ENCODE results near the gene CSE1L. TPM values are rescaled to one million over a fixed set of nuclear protein-coding genes. Genes with fewer than 3 reads are reported as not detected.
"Not testable (repeated sequence)": the region's sequence is repeated elsewhere in the genome, so short reads cannot be mapped to it uniquely, and the experiment has no call there.

Gene CSE1L
- total RNA-seq, 2 experiments from 2014 or later, result 68.3 to 69.8 TPM

- DNase-seq, result no peak
- H3K4me3 Mint-ChIP-seq, result no peak overlapping the region
- H3K27me3 Mint-ChIP-seq, result no peaks in the 10 kb centered on the region
- POLR2A ChIA-PET, result no interaction called here
- peaks cover 65% of the 10 kb centered on the region for H3K36me3 Mint-ChIP-seq
- no peaks in the 10 kb centered on the region for H3K9me3 Mint-ChIP-seq
- H3K4me1 Mint-ChIP-seq, result peaks cover 12% of the 10 kb centered on the region
- no peak overlapping the region for H3K27ac Mint-ChIP-seq
- no peak for ATAC-seq (ENCODE audit: low read depth)
Measured at GRCh38 chr20:49098136-49098535, 52.0 kb downstream of the CSE1L start.

- H3K27me3 Mint-ChIP-seq, result no peaks in the 10 kb centered on the region
- POLR2A ChIA-PET, result no interaction called here
- peaks cover 66% of the 10 kb centered on the region for H3K36me3 Mint-ChIP-seq
- peaks cover 12% of the 10 kb centered on the region for H3K4me1 Mint-ChIP-seq
- no peak overlapping the region for H3K4me3 Mint-ChIP-seq
- H3K9me3 Mint-ChIP-seq, result no peaks in the 10 kb centered on the region
- no peak for ATAC-seq (ENCODE audit: low read depth)
- H3K27ac Mint-ChIP-seq, result no peak overlapping the region
- no peak for DNase-seq
Measured at GRCh38 chr20:49099011-49099410, 52.9 kb downstream of the CSE1L start.

DNA sequence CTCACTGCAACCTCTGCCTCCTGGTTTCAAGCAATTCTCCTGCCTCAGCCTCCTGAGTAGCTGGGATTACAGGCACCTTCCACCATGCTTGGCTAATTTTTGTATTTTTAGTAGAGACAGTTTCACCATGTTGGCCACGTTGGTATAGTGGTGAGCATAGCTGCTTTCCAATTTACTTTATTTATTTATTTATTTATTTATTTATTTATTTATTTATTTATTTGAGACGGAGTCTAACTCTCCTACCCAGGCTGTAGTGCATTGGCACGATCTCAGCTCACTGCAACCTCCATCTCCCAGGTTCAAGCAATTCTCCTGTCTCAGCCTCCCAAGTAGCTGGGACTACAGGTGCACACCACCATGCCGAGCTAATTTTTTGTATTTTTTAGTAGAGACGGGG is 54.2 kb downstream of the CSE1L start:
- not testable (repeated sequence) for H3K9me3 Mint-ChIP-seq; H3K4me3 Mint-ChIP-seq; ATAC-seq (ENCODE audit: low read depth); H3K27me3 Mint-ChIP-seq; DNase-seq; H3K27ac Mint-ChIP-seq
- POLR2A ChIA-PET, result interaction anchor here (0.6 kb wide), 1 partner anchor 97 kb away, joined by 4 read pairs; no protein-coding TSS in a partner anchor
- Mint-ChIP-seq H3K4me1 (peaks cover 12% of the 10 kb centered on the region), H3K36me3 (peaks cover 60% of the 10 kb centered on the region)

- peaks cover 12% of the 10 kb centered on the region for H3K4me1 Mint-ChIP-seq
- no peaks in the 10 kb centered on the region for H3K9me3 Mint-ChIP-seq
- DNase-seq, result no peak
- H3K36me3 Mint-ChIP-seq, result peaks cover 58% of the 10 kb centered on the region
- H3K27me3 Mint-ChIP-seq, result no peaks in the 10 kb centered on the region
- H3K4me3 Mint-ChIP-seq, result no peak overlapping the region
- no peak for ATAC-seq (ENCODE audit: low read depth)
- POLR2A ChIA-PET, result interaction anchor here (0.6 kb wide), 1 partner anchor 98 kb away, joined by 4 read pairs; no protein-coding TSS in a partner anchor
- H3K27ac Mint-ChIP-seq, result peak overlapping the region; percentile 64
Measured at GRCh38 chr20:49100972-49101371, 54.9 kb downstream of the CSE1L start.

- Mint-ChIP-seq H3K36me3 (peaks cover 44% of the 10 kb centered on the region), H3K27me3 (no peaks in the 10 kb centered on the region), H3K4me1 (peaks cover 12% of the 10 kb centered on the region), H3K27ac (no peak overlapping the region), H3K9me3 (no peaks in the 10 kb centered on the region), H3K4me3 (no peak overlapping the region)
- POLR2A ChIA-PET, result no interaction called here
- ATAC-seq (ENCODE audit: low read depth), result no peak
- no peak for DNase-seq
Measured at GRCh38 chr20:49103019-49103418, 56.9 kb downstream of the CSE1L start.

DNA sequence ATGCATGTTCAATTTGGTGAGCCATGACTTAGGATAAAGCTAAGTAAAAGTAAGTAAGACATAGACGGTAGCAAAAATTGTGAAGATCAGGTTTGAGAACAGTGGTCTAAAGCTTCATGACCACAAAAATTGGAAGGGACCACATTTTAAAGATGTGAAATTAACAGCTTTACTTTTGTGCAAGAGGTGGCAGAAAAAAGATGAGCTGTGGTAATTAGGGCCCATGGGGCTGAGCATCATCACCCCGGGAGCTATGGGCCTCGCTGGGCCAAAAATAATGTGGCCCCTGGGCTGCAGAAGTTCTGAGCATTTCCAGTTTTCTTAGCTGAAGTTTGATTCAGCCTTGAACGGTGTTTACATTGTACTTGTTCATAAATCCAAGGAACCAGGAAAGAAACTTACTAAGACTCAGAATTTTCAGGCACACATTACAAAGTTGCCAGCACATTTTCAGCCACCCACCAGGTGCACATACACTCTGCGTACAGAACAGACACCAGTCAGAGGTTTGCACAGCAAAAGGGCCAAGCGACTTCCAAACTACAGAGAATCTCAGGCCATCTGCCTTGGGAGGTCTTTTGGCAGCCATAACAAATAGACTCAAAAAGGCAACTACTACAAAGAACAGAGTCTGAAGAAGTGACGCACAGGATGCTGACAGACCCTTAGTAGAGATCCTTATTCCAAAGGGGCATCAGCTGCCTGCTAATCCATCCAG is 57.7 kb downstream of the CSE1L start:
- no peaks in the 10 kb centered on the region for H3K9me3 Mint-ChIP-seq
- no peak overlapping the region for H3K4me3 Mint-ChIP-seq
- peaks cover 42% of the 10 kb centered on the region for H3K36me3 Mint-ChIP-seq
- H3K27me3 Mint-ChIP-seq, result no peaks in the 10 kb centered on the region
- no peak overlapping the region for H3K27ac Mint-ChIP-seq
- POLR2A ChIA-PET, result no interaction called here
- no peak for DNase-seq
- H3K4me1 Mint-ChIP-seq, result peaks cover 10% of the 10 kb centered on the region
- no peak for ATAC-seq (ENCODE audit: low read depth)

DNA sequence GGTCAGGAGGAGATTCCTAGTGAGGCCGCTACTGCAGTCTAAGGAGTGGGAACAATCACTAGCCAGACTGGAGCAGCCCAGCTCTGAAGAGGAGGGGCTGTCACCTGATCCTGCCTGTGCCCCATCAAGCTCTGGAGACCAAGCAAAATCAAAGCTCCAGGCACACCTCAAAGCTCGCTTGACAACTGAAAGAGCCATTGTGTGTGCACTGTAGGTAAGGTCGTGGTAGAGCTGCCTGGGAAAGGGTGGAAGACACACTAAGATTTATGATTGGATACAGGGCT is 58.2 kb downstream of the CSE1L start:
- peaks cover 43% of the 10 kb centered on the region for H3K36me3 Mint-ChIP-seq
- peaks cover 10% of the 10 kb centered on the region for H3K4me1 Mint-ChIP-seq
- no peaks in the 10 kb centered on the region for H3K27me3 Mint-ChIP-seq
- no peak for DNase-seq
- peak; percentile 6 for ATAC-seq (ENCODE audit: low read depth)
- H3K27ac Mint-ChIP-seq, result no peak overlapping the region
- no peaks in the 10 kb centered on the region for H3K9me3 Mint-ChIP-seq
- POLR2A ChIA-PET, result no interaction called here
- H3K4me3 Mint-ChIP-seq, result no peak overlapping the region

DNA sequence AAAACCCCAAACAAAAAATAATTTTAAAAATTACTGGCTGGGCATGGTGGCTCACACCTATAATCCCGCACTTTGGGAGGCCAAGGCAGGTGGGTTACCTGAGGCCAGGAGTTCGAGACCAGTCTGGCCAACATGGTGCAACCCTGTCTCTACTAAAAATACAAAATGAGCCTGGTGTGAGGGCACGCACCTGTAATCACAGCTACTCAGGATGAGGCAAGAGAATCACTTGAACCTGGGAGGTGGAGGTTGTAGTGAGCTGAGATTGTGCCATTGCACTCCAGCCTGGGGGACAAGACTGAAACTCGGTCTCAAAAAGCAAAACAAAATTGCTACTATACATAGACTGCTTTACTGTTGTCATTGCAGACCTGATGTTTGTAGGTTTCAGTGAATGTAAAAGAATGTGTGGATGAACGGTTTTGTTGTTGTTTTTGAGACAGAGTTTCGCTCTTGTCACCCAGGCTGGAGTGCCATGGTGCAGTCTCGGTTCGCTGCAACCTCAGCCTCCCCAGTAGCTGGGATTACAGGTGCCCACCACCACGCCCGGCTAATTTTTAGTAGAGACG is 59.0 kb downstream of the CSE1L start:
- not testable (repeated sequence) for H3K9me3 Mint-ChIP-seq; ATAC-seq (ENCODE audit: low read depth)
- POLR2A ChIA-PET, result interaction anchor here (1.0 kb wide), 1 partner anchor 138 kb away, joined by 8 read pairs; no protein-coding TSS in a partner anchor

GRCh38 chr20:49106328-49106727 is 60.2 kb downstream of the CSE1L start:
- no peak for DNase-seq
- peaks cover 45% of the 10 kb centered on the region for H3K36me3 Mint-ChIP-seq
- peaks cover 2% of the 10 kb centered on the region for H3K4me1 Mint-ChIP-seq
- H3K9me3 Mint-ChIP-seq, result no peaks in the 10 kb centered on the region
- POLR2A ChIA-PET, result no interaction called here
- no peaks in the 10 kb centered on the region for H3K27me3 Mint-ChIP-seq
- no peak overlapping the region for H3K4me3 Mint-ChIP-seq
- H3K27ac Mint-ChIP-seq, result no peak overlapping the region
- no peak for ATAC-seq (ENCODE audit: low read depth)

More for the DNA sequence above, 59.0 kb downstream of the CSE1L start:
- not testable (repeated sequence) for H3K4me3 Mint-ChIP-seq, H3K27me3 Mint-ChIP-seq, H3K4me1 Mint-ChIP-seq, DNase-seq, H3K27ac Mint-ChIP-seq
- peaks cover 45% of the 10 kb centered on the region for H3K36me3 Mint-ChIP-seq

DNA sequence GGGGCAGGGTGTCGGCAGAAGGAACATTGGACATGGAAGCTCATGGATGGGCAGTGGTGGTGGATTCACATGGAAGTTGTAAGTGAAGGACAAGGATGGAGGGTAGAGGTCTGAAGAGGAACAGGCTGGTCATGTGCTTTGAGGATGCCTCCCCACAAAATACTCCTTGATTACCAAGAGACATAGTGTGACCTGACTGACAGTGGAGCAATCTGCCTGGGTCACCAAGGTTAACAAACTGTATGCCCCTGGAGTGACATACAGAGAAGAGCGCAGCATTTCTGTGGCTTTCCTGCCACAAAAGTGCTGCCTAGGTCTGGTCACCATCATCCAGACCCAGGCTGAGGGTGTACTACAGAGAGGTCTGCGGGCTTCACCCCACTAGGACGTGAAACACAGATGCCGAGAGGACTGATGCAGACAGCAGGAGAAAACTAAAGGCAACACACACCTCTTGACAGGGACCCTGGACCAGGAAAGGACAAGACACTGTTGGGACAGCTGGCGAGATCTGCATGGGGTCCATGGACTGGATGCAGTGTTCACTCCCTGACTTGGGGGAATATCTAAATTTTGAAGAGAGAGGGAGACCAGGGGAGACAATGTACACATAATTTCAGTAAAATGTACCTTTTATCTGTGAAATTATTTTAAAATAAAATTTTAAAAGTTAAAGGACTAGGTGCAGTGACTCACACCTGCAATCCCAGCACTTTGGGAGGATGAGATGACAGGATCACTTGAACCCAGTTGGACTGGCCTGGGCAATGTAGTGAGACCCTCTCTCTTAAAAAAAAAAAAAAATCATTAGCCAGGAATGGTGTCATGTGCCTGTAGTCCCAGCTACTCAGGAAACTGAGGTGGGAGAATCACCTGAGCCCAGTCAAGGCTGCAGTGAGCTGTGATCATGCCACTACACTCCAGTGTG is 64.9 kb downstream of the CSE1L start:
- Mint-ChIP-seq H3K27ac (peak overlapping the region; percentile 40), H3K9me3 (no peaks in the 10 kb centered on the region), H3K4me3 (no peak overlapping the region), H3K27me3 (no peaks in the 10 kb centered on the region), H3K4me1 (peaks cover 2% of the 10 kb centered on the region), H3K36me3 (peaks cover 28% of the 10 kb centered on the region)
- DNase-seq, result no peak
- POLR2A ChIA-PET, result interaction anchor here (0.7 to 1.1 kb wide), 3 partner anchors 10 to 1078 kb away, joined by 3 to 9 read pairs (median 3); no protein-coding TSS in a partner anchor
- ATAC-seq (ENCODE audit: low read depth), result peak; percentile 4

DNA sequence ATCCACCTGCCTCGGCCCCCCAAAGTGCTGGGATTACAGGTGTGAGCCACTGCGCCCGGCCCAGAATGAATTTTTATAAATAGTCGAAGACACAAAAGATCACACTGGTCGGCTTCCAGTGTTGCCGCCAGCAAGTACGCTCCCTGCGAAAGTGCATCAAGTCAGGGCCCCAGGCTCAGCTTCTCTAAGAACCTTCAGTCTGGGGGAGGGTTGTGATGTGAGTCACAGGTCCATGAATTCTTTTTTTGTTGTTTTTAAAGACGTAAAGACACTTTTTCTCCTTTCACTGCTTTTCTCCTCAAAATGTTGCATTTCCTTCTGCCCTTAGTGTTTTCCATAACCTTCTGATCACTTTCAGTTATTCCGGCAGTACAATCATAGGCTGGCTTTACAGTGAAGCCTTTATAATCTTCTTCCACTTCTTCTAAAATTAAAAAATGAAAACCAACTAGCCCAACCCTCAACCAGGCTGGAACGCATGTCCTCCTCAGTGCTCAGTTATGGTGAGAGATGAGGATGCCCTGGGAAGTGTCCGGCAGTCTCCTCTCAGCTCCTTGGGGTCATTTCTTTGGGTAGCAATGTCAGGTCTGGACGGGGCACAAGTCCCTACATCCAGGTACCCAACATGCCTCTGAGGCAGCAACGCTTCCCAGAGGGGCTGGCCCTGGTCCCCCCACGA is 66.6 kb downstream of the CSE1L start:
- Mint-ChIP-seq H3K36me3 (peaks cover 39% of the 10 kb centered on the region), H3K27me3 (no peaks in the 10 kb centered on the region), H3K9me3 (no peaks in the 10 kb centered on the region), H3K4me1 (peaks cover 2% of the 10 kb centered on the region), H3K4me3 (no peak overlapping the region), H3K27ac (no peak overlapping the region)
- POLR2A ChIA-PET, result no interaction called here
- DNase-seq (no peak), ATAC-seq (ENCODE audit: low read depth) (no peak)

DNA sequence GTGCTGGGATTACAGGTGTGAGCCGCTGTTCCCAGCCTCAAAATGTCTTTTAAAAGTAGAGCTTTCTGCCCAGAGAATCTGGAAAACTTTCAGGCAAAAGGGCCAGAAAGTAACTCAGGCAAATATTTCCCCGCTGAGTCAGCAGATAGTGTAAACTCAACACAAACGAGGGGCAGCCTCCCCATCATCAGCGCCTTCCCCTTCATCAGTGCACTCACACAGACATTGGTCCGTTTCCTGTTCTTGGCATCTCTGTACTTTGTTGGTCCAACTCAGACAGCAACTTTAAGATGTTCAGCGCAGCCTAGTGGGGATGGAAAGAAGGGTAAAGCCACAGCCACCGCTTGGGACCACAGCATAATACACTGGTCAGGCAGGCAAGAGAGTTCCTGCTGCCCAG is 69.5 kb downstream of the CSE1L start:
- no peak for ATAC-seq (ENCODE audit: low read depth)
- POLR2A ChIA-PET, result no interaction called here
- Mint-ChIP-seq H3K4me3 (no peak overlapping the region), H3K9me3 (no peaks in the 10 kb centered on the region), H3K36me3 (peaks cover 40% of the 10 kb centered on the region), H3K27ac (peak overlapping the region; percentile 6), H3K27me3 (no peaks in the 10 kb centered on the region), H3K4me1 (peaks cover 1% of the 10 kb centered on the region)
- no peak for DNase-seq

- no peak for DNase-seq
- ATAC-seq (ENCODE audit: low read depth), result no peak
- peaks cover 34% of the 10 kb centered on the region for H3K36me3 Mint-ChIP-seq
- POLR2A ChIA-PET, result no interaction called here
- H3K4me1 Mint-ChIP-seq, result no peaks in the 10 kb centered on the region
- no peak overlapping the region for H3K27ac Mint-ChIP-seq
- H3K4me3 Mint-ChIP-seq, result no peak overlapping the region
- H3K9me3 Mint-ChIP-seq, result no peaks in the 10 kb centered on the region
- no peaks in the 10 kb centered on the region for H3K27me3 Mint-ChIP-seq
Measured at GRCh38 chr20:49118307-49118706, 72.2 kb downstream of the CSE1L start.
